ENCODE data around the gene CCDC30. TPM values are rescaled to one million over a fixed set of nuclear protein-coding genes. Genes with fewer than 3 reads are reported as not detected.

CCDC30 gene
- polyA plus RNA-seq, 2 donors, result 0.35 to 0.88 TPM

DNA sequence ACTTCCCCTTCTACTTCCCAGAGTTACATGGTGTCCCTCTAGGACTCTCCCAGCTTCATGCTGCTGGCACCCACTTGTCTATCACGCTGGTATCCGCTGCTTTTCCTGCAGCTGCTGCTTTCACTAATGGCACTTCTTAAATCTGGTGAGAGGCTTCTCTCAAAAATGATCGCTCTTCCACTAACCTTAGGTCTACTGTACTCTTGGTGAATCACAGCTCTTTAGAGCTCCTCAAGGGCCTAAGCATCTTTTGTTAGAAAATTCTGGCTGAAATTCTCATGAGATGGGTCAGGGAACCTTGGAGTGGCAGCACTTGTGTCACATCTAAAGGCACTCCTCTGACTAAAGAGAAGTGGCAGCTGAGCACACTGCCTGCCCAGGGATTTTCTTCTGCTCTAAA, 39.4 kb upstream of the CCDC30 start:
- Histone ChIP-seq H3K4me1 (ENCODE audit: control insufficient read depth in 2 of 2, insufficient read depth in 2 of 2, low read length in 1 of 2) (peaks cover 0 to 3% of the 10 kb centered on the region in 2 donors), H3K4me3 (ENCODE audit: low read depth in 1 of 2, low read length in 2 of 2) (no peak overlapping the region), H3K27ac (ENCODE audit: low read depth in 2 of 2, low read length in 1 of 2) (no peak overlapping the region), H3K9me3 (ENCODE audit: control insufficient read depth in 2 of 2, insufficient read depth in 1 of 2, low read depth in 1 of 2, low read length in 1 of 2) (no peaks in the 10 kb centered on the region), H3K27me3 (ENCODE audit: control insufficient read depth in 1 of 2, insufficient read depth in 2 of 2, low read length in 2 of 2) (no peaks in the 10 kb centered on the region), H3K36me3 (ENCODE audit: control insufficient read depth in 2 of 2, insufficient read depth in 2 of 2, low read length in 1 of 2) (no peaks in the 10 kb centered on the region)
- WGBS, 2 donors, result 86 to 89% methylated on average over 3 of the region's 3 CpGs

GRCh38 chr1:42424201-42424600, 38.9 kb upstream of the CCDC30 start:
- no peaks in the 10 kb centered on the region for H3K27me3 ChIP-seq (ENCODE audit: control insufficient read depth in 1 of 2, insufficient read depth in 2 of 2, low read length in 2 of 2)
- H3K36me3 ChIP-seq (ENCODE audit: control insufficient read depth in 2 of 2, insufficient read depth in 2 of 2, low read length in 1 of 2), result no peaks in the 10 kb centered on the region
- H3K4me1 ChIP-seq (ENCODE audit: control insufficient read depth in 2 of 2, insufficient read depth in 2 of 2, low read length in 1 of 2), result peaks cover 0 to 3% of the 10 kb centered on the region in 2 donors
- no peaks in the 10 kb centered on the region for H3K9me3 ChIP-seq (ENCODE audit: control insufficient read depth in 2 of 2, insufficient read depth in 1 of 2, low read depth in 1 of 2, low read length in 1 of 2)
- no peak overlapping the region for H3K27ac ChIP-seq (ENCODE audit: low read depth in 2 of 2, low read length in 1 of 2)
- 86 to 90% methylated on average over 4 of the region's 4 CpGs for WGBS, 2 donors
- H3K4me3 ChIP-seq (ENCODE audit: low read depth in 1 of 2, low read length in 2 of 2), result no peak overlapping the region

GRCh38 chr1:42427240-42427639, 35.8 kb upstream of the CCDC30 start:
- WGBS, 2 donors, result 72 to 73% methylated on average over 4 of the region's 4 CpGs
- Histone ChIP-seq H3K36me3 (ENCODE audit: control insufficient read depth in 2 of 2, insufficient read depth in 2 of 2, low read length in 1 of 2) (no peaks in the 10 kb centered on the region), H3K9me3 (ENCODE audit: control insufficient read depth in 2 of 2, insufficient read depth in 1 of 2, low read depth in 1 of 2, low read length in 1 of 2) (no peaks in the 10 kb centered on the region), H3K4me1 (ENCODE audit: control insufficient read depth in 2 of 2, insufficient read depth in 2 of 2, low read length in 1 of 2) (no peaks in the 10 kb centered on the region), H3K27me3 (ENCODE audit: control insufficient read depth in 1 of 2, insufficient read depth in 2 of 2, low read length in 2 of 2) (no peaks in the 10 kb centered on the region), H3K27ac (ENCODE audit: low read depth in 2 of 2, low read length in 1 of 2) (no peak overlapping the region), H3K4me3 (ENCODE audit: low read depth in 1 of 2, low read length in 2 of 2) (no peak overlapping the region)

DNA sequence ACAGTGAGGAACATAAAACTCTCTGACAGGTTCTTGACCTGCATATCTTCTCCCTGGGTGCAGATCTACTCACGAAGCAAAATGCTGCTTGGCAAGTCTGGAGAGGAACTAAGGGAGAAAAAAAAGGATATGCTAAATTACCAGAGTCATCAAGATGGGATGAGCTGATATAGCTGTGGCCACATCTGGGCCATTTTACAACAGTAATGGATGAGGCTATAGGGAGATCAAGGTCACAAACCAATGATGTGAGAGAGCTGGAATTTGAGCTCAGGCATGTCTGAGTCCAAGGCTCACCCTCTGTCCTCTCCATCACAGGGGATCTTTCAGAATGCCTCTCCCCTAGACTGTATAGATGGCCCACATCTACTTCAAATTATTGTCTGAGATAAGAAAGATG, 33.5 kb upstream of the CCDC30 start:
- no peaks in the 10 kb centered on the region for H3K4me1 ChIP-seq (ENCODE audit: control insufficient read depth in 2 of 2, insufficient read depth in 2 of 2, low read length in 1 of 2)
- H3K36me3 ChIP-seq (ENCODE audit: control insufficient read depth in 2 of 2, insufficient read depth in 2 of 2, low read length in 1 of 2), result no peaks in the 10 kb centered on the region
- no peak overlapping the region for H3K4me3 ChIP-seq (ENCODE audit: low read depth in 1 of 2, low read length in 2 of 2)
- 84 to 86% methylated on average over 1 of the region's 1 CpG for WGBS, 2 donors
- no peaks in the 10 kb centered on the region for H3K9me3 ChIP-seq (ENCODE audit: control insufficient read depth in 2 of 2, insufficient read depth in 1 of 2, low read depth in 1 of 2, low read length in 1 of 2)
- no peak overlapping the region for H3K27ac ChIP-seq (ENCODE audit: low read depth in 2 of 2, low read length in 1 of 2)
- no peaks in the 10 kb centered on the region for H3K27me3 ChIP-seq (ENCODE audit: control insufficient read depth in 1 of 2, insufficient read depth in 2 of 2, low read length in 2 of 2)

DNA sequence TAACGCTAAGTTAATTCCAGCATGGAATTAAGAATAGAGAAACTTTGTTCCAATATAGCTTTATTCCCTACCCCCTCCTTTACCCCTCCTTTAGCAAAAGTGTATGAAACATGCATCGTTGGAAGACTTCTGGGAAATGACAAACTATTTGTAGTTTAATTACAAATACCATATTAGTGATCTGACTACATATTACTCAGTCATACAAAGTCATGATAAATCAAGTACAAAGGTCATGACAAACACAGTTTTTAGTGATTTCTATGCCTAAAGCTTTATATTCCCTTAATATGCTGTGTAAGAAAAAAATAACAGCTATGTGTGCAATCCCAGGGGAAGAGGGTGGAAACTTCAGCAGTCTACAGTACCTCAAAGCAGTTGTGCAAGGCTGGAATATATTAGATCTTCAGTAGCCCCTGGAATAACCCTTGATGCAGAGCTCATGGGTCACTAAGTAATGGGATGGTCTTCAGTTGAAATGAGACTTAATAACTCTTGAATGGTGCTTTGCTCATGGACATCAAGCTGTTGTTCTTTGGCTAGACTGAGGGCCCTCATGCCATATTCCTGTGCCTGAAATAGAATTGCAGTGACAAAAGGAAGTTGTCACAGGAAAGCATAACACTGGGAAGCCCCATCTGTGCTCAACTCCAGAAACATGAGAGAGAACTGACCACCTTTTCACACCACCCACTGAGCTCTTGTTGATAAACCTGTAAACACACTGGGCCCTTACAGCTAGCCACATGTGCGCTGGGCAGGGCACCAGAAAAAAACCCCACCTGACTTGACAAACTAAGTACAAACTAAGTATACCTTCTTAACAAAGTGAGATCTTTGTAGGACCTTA, 32.6 kb upstream of the CCDC30 start:
- WGBS, 2 donors, result 83 to 84% methylated on average over 3 of the region's 3 CpGs
- Histone ChIP-seq H3K9me3 (ENCODE audit: control insufficient read depth in 2 of 2, insufficient read depth in 1 of 2, low read depth in 1 of 2, low read length in 1 of 2) (no peaks in the 10 kb centered on the region), H3K27ac (ENCODE audit: low read depth in 2 of 2, low read length in 1 of 2) (no peak overlapping the region), H3K27me3 (ENCODE audit: control insufficient read depth in 1 of 2, insufficient read depth in 2 of 2, low read length in 2 of 2) (no peaks in the 10 kb centered on the region), H3K4me1 (ENCODE audit: control insufficient read depth in 2 of 2, insufficient read depth in 2 of 2, low read length in 1 of 2) (no peaks in the 10 kb centered on the region), H3K4me3 (ENCODE audit: low read depth in 1 of 2, low read length in 2 of 2) (no peak overlapping the region), H3K36me3 (ENCODE audit: control insufficient read depth in 2 of 2, insufficient read depth in 2 of 2, low read length in 1 of 2) (no peaks in the 10 kb centered on the region)

GRCh38 chr1:42431514-42431913, 31.6 kb upstream of the CCDC30 start:
- Histone ChIP-seq H3K36me3 (ENCODE audit: control insufficient read depth in 2 of 2, insufficient read depth in 2 of 2, low read length in 1 of 2) (no peaks in the 10 kb centered on the region), H3K4me3 (ENCODE audit: low read depth in 1 of 2, low read length in 2 of 2) (no peak overlapping the region), H3K9me3 (ENCODE audit: control insufficient read depth in 2 of 2, insufficient read depth in 1 of 2, low read depth in 1 of 2, low read length in 1 of 2) (no peaks in the 10 kb centered on the region), H3K4me1 (ENCODE audit: control insufficient read depth in 2 of 2, insufficient read depth in 2 of 2, low read length in 1 of 2) (no peaks in the 10 kb centered on the region), H3K27me3 (ENCODE audit: control insufficient read depth in 1 of 2, insufficient read depth in 2 of 2, low read length in 2 of 2) (no peaks in the 10 kb centered on the region), H3K27ac (ENCODE audit: low read depth in 2 of 2, low read length in 1 of 2) (no peak overlapping the region)
- WGBS, 2 donors, result 68% methylated on average over 3 of the region's 3 CpGs

DNA sequence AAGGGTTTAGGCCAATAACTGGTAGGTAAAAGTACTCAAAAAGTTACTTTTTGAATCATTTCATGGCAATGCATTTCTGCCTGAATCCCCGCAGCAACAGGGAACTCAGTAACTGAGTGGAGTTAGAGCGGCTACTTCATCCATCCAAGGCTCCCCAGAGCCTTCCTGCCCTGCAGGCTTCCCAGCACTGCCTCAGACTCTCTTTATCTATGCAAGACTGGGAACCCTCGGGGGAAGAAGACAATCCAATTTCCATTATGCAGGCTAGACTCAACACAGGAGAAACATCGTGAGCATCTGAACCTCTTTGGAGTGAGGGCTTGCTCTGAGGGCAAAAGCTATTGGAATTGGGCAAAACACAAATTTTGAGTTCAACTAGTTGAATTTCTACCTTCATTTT, 30.4 kb upstream of the CCDC30 start:
- no peak overlapping the region for H3K27ac ChIP-seq (ENCODE audit: low read depth in 2 of 2, low read length in 1 of 2)
- H3K27me3 ChIP-seq (ENCODE audit: control insufficient read depth in 1 of 2, insufficient read depth in 2 of 2, low read length in 2 of 2), result no peaks in the 10 kb centered on the region
- H3K4me3 ChIP-seq (ENCODE audit: low read depth in 1 of 2, low read length in 2 of 2), result no peak overlapping the region
- H3K4me1 ChIP-seq (ENCODE audit: control insufficient read depth in 2 of 2, insufficient read depth in 2 of 2, low read length in 1 of 2), result no peaks in the 10 kb centered on the region
- 90 to 92% methylated on average over 4 of the region's 4 CpGs for WGBS, 2 donors
- no peaks in the 10 kb centered on the region for H3K36me3 ChIP-seq (ENCODE audit: control insufficient read depth in 2 of 2, insufficient read depth in 2 of 2, low read length in 1 of 2)
- no peaks in the 10 kb centered on the region for H3K9me3 ChIP-seq (ENCODE audit: control insufficient read depth in 2 of 2, insufficient read depth in 1 of 2, low read depth in 1 of 2, low read length in 1 of 2)

DNA sequence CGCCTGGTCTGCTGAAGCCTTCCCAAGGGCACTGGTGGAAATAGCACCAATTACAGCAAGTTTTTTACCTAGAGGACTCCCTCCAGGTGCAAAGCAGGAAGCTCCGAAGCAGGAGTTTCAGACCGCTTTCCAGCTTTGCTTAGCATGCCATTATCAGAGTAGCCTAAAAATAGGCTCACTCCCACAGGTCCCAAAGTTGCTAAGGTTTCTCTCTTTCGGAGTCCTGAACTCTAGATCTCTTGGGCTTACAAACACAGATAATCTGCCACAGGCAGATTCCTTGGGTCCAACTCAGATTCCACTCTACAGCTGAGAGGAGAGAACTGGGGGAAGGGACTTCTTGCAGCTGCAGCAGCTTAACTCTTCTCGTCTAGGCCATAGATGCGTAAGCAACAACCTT, 29.7 kb upstream of the CCDC30 start:
- H3K4me1 ChIP-seq (ENCODE audit: control insufficient read depth in 2 of 2, insufficient read depth in 2 of 2, low read length in 1 of 2), result no peaks in the 10 kb centered on the region
- H3K27me3 ChIP-seq (ENCODE audit: control insufficient read depth in 1 of 2, insufficient read depth in 2 of 2, low read length in 2 of 2), result no peaks in the 10 kb centered on the region
- no peaks in the 10 kb centered on the region for H3K36me3 ChIP-seq (ENCODE audit: control insufficient read depth in 2 of 2, insufficient read depth in 2 of 2, low read length in 1 of 2)
- H3K9me3 ChIP-seq (ENCODE audit: control insufficient read depth in 2 of 2, insufficient read depth in 1 of 2, low read depth in 1 of 2, low read length in 1 of 2), result no peaks in the 10 kb centered on the region
- 91 to 92% methylated on average over 6 of the region's 6 CpGs for WGBS, 2 donors
- no peak overlapping the region for H3K27ac ChIP-seq (ENCODE audit: low read depth in 2 of 2, low read length in 1 of 2)
- no peak overlapping the region for H3K4me3 ChIP-seq (ENCODE audit: low read depth in 1 of 2, low read length in 2 of 2)

DNA sequence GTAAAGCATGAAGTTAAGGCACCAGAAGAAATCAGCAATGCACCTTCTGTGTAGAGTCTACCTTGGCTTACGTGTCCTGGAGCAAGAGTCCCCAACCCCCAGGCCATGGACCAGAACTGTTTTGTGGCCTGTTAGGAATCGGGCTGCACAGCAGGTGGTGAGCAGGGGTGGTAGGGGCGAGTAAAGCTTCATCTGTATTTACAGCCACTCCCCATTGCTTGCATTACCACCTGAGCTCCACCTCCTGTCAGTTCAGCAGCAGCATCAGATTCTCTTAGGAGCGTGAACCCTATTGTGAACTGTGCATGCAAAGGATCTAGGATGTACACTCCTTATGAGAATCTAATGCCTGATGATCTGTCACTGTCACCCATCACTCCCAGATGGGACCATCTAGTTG, 28.7 kb upstream of the CCDC30 start:
- no peaks in the 10 kb centered on the region for H3K27me3 ChIP-seq (ENCODE audit: control insufficient read depth in 1 of 2, insufficient read depth in 2 of 2, low read length in 2 of 2)
- 92 to 97% methylated on average over 4 of the region's 4 CpGs for WGBS, 2 donors
- H3K36me3 ChIP-seq (ENCODE audit: control insufficient read depth in 2 of 2, insufficient read depth in 2 of 2, low read length in 1 of 2), result no peaks in the 10 kb centered on the region
- no peaks in the 10 kb centered on the region for H3K9me3 ChIP-seq (ENCODE audit: control insufficient read depth in 2 of 2, insufficient read depth in 1 of 2, low read depth in 1 of 2, low read length in 1 of 2)
- no peaks in the 10 kb centered on the region for H3K4me1 ChIP-seq (ENCODE audit: control insufficient read depth in 2 of 2, insufficient read depth in 2 of 2, low read length in 1 of 2)
- H3K4me3 ChIP-seq (ENCODE audit: low read depth in 1 of 2, low read length in 2 of 2), result no peak overlapping the region
- no peak overlapping the region for H3K27ac ChIP-seq (ENCODE audit: low read depth in 2 of 2, low read length in 1 of 2)

DNA sequence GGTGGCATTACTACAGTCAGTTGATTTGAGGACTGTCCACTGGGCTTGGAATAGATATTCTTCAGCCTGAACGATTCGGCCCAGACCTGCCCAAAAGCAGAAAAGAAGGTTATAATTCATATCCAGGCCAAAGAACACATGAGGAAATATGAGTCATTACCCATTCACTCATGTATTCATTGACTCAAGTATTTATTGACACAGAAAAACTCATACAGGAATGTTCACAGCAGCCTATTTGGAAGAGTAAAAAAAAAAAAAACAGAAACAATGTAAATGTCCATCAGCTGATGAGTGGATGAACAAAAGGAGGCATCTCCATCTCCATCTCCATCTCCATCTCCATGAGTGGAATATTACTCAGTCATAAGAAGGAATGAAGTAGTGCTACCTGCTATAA, 23.1 kb upstream of the CCDC30 start:
- no peaks in the 10 kb centered on the region for H3K36me3 ChIP-seq (ENCODE audit: control insufficient read depth in 2 of 2, insufficient read depth in 2 of 2, low read length in 1 of 2)
- no peaks in the 10 kb centered on the region for H3K9me3 ChIP-seq (ENCODE audit: control insufficient read depth in 2 of 2, insufficient read depth in 1 of 2, low read depth in 1 of 2, low read length in 1 of 2)
- no peak overlapping the region for H3K4me3 ChIP-seq (ENCODE audit: low read depth in 1 of 2, low read length in 2 of 2)
- H3K27me3 ChIP-seq (ENCODE audit: control insufficient read depth in 1 of 2, insufficient read depth in 2 of 2, low read length in 2 of 2), result no peaks in the 10 kb centered on the region
- no peaks in the 10 kb centered on the region for H3K4me1 ChIP-seq (ENCODE audit: control insufficient read depth in 2 of 2, insufficient read depth in 2 of 2, low read length in 1 of 2)
- H3K27ac ChIP-seq (ENCODE audit: low read depth in 2 of 2, low read length in 1 of 2), result no peak overlapping the region
- WGBS, 2 donors, result 17 to 49% methylated on average over 2 of the region's 2 CpGs
